ENCODE results near the gene LRP5. TPM values are rescaled to one million over a fixed set of nuclear protein-coding genes. Genes with fewer than 3 reads are reported as not detected.
"Not testable (repeated sequence)": the region's sequence is repeated elsewhere in the genome, so short reads cannot be mapped to it uniquely, and the experiment has no call there.

The LRP5 gene
- total RNA-seq, 1 donor from 2014 or later = 82.4 TPM

- no peak for DNase-seq (ENCODE audit: low spot score)
These were observed 111.1 kb downstream of the LRP5 start for GRCh38 chr11:68423481-68423880.

- no peak for DNase-seq (ENCODE audit: low spot score)
These were observed 111.8 kb downstream of the LRP5 start for GRCh38 chr11:68424101-68424632.

- no peak for DNase-seq (ENCODE audit: low spot score)
These were observed 112.8 kb downstream of the LRP5 start for GRCh38 chr11:68424981-68425865.

- no peak for DNase-seq (ENCODE audit: low spot score)
These were observed 113.5 kb downstream of the LRP5 start for GRCh38 chr11:68425866-68426380.

- DNase-seq (ENCODE audit: low spot score) = no peak
These were observed 117.3 kb downstream of the LRP5 start for GRCh38 chr11:68429661-68430060.

GRCh38 chr11:68430384-68430783 is 118.0 kb downstream of the LRP5 start:
- DNase-seq (ENCODE audit: low spot score) = no peak

- no peak for DNase-seq (ENCODE audit: low spot score)
These were observed 118.4 kb downstream of the LRP5 start for GRCh38 chr11:68430801-68431200.

- DNase-seq (ENCODE audit: low spot score) = no peak
These were observed 119.7 kb downstream of the LRP5 start for GRCh38 chr11:68431984-68432645.

- DNase-seq (ENCODE audit: low spot score) = no peak
These were observed 120.5 kb downstream of the LRP5 start for GRCh38 chr11:68432874-68433273.

GRCh38 chr11:68433541-68433940 is 121.2 kb downstream of the LRP5 start:
- no peak for DNase-seq (ENCODE audit: low spot score)

- not testable (repeated sequence) for DNase-seq (ENCODE audit: low spot score)
These were observed 121.8 kb downstream of the LRP5 start for GRCh38 chr11:68434159-68434558.

- DNase-seq (ENCODE audit: low spot score) = no peak
These were observed 123.9 kb downstream of the LRP5 start for GRCh38 chr11:68436162-68436888.

GRCh38 chr11:68436985-68437926 is 124.9 kb downstream of the LRP5 start:
- DNase-seq (ENCODE audit: low spot score) = no peak

- no peak for DNase-seq (ENCODE audit: low spot score)
These were observed 125.7 kb downstream of the LRP5 start for GRCh38 chr11:68437927-68438657.

GRCh38 chr11:68438658-68439259 is 126.4 kb downstream of the LRP5 start:
- DNase-seq (ENCODE audit: low spot score) = no peak

- DNase-seq (ENCODE audit: low spot score) = no peak
These were observed 127.1 kb downstream of the LRP5 start for GRCh38 chr11:68439355-68440065.

- DNase-seq (ENCODE audit: low spot score) = no peak
These were observed 127.8 kb downstream of the LRP5 start for GRCh38 chr11:68440224-68440623.

- DNase-seq (ENCODE audit: low spot score) = no peak
These were observed 129.3 kb downstream of the LRP5 start for GRCh38 chr11:68441466-68442230.
